HG02885 (cell line): ENCODE results near the gene C10orf71.
A peak's percentile ranks its signal among the peaks of the same experiment; 100 is the strongest.

Experiments used
- ATAC-seq: cut with Tn5 transposase; IDR thresholded peaks from one replicate; pipeline ENCODE4 v1.9.1; 2021; ENCODE audit warnings: mild to moderate bottlenecking; ENCODE audit not compliant: unreplicated experiment, poor library complexity

The C10orf71 gene

GRCh38 chr10:49353895-49354566 lies 55.1 kb downstream of the C10orf71 start:
- ATAC-seq, result no peak

GRCh38 chr10:49354593-49354992 lies 55.6 kb downstream of the C10orf71 start:
- ATAC-seq, result no peak

GRCh38 chr10:49355221-49355620 lies 56.3 kb downstream of the C10orf71 start:
- ATAC-seq, result no peak

- ATAC-seq, result no peak
Observed at GRCh38 chr10:49356181-49356580, 57.2 kb downstream of the C10orf71 start.

GRCh38 chr10:49356944-49357343 lies 58.0 kb downstream of the C10orf71 start:
- ATAC-seq, result no peak

GRCh38 chr10:49357910-49358309 lies 58.9 kb downstream of the C10orf71 start:
- ATAC-seq, result no peak

GRCh38 chr10:49359349-49360270 lies 60.6 kb downstream of the C10orf71 start:
- ATAC-seq, result no peak

GRCh38 chr10:49360271-49361177 lies 61.6 kb downstream of the C10orf71 start:
- ATAC-seq, result no peak

- no peak for ATAC-seq
Observed at GRCh38 chr10:49361178-49361554, 62.2 kb downstream of the C10orf71 start.

- no peak for ATAC-seq
Observed at GRCh38 chr10:49361735-49362568, 63.0 kb downstream of the C10orf71 start.

- ATAC-seq, result peak; percentile 96
Observed at GRCh38 chr10:49362596-49363260, 63.8 kb downstream of the C10orf71 start.

- ATAC-seq, result no peak
Observed at GRCh38 chr10:49363309-49364031, 64.5 kb downstream of the C10orf71 start.

GRCh38 chr10:49364051-49364450 lies 65.1 kb downstream of the C10orf71 start:
- ATAC-seq, result no peak

GRCh38 chr10:49364747-49365146 lies 65.8 kb downstream of the C10orf71 start:
- ATAC-seq, result no peak

GRCh38 chr10:49365275-49365674 lies 66.3 kb downstream of the C10orf71 start:
- ATAC-seq, result no peak

GRCh38 chr10:49365675-49366415 lies 66.9 kb downstream of the C10orf71 start:
- no peak for ATAC-seq

- ATAC-seq, result no peak
Observed at GRCh38 chr10:49366460-49366859, 67.5 kb downstream of the C10orf71 start.

GRCh38 chr10:49367600-49367999 lies 68.6 kb downstream of the C10orf71 start:
- no peak for ATAC-seq
